Activated CD8-positive, alpha-beta T cell treated with anti-CD3 and anti-CD28 coated beads for 36 hours (primary cell): Measurements from ENCODE around the gene WEE2. TPM values are rescaled to one million over a fixed set of nuclear protein-coding genes. Genes with fewer than 3 reads are reported as not detected.

ENCODE experiments used
- ATAC-seq: fragments of 200-7000 bp; cut with Tn5 transposase; one replicate; pipeline ENCODE4 v1.10.0; 2021; ENCODE audit warnings: mild to moderate bottlenecking, moderate library complexity
- CTCF ChIA-PET: fragments of 350-600 bp; sonication (Branson Sonifier 250); formaldehyde crosslinking; loops from one replicate; lab custom pipeline; 2021; ENCODE audit warnings: antibody characterized with exemption; lab: Charles Lee
- POLR2A ChIA-PET: fragments of 350-600 bp; sonication (Branson Sonifier 250); formaldehyde crosslinking; loops from one replicate; lab custom pipeline; 2021; ENCODE audit warnings: antibody characterized with exemption; lab: Charles Lee
- DNase-seq: peaks from one replicate; pipeline ENCODE4 v3.0.0-alpha.2; 2020
- H3K27ac Mint-ChIP-seq: one replicate; pipeline ENCODE4 v1.8.0; 2021; ENCODE audit warnings: mild to moderate bottlenecking, mixed read lengths
- H3K27me3 Mint-ChIP-seq: one replicate; pipeline ENCODE4 v1.8.0; 2021; ENCODE audit warnings: mixed read lengths
- H3K36me3 Mint-ChIP-seq: one replicate; pipeline ENCODE4 v1.8.0; 2021; ENCODE audit warnings: low read depth, mixed read lengths
- H3K4me1 Mint-ChIP-seq: one replicate; pipeline ENCODE4 v1.8.0; 2021; ENCODE audit warnings: low read depth, mixed read lengths
- H3K4me3 Mint-ChIP-seq: one replicate; pipeline ENCODE4 v1.8.0; 2021; ENCODE audit warnings: mild to moderate bottlenecking, moderate library complexity, mixed read lengths
- H3K9me3 Mint-ChIP-seq: one replicate; pipeline ENCODE4 v1.8.0; 2021; ENCODE audit warnings: mixed read lengths
- CTCF ChIP-seq: fragments of 200-600 bp; IDR thresholded peaks from one replicate; pipeline ENCODE4 v1.8.0; 2022; ENCODE audit warnings: antibody characterized with exemption, mild to moderate bottlenecking
- intact Hi-C: fragments of 100-400 bp; cut with micrococcal nuclease; formaldehyde crosslinking; loops from one replicate; pipeline ENCODE4 v1.10.0; 2022
- total RNA-seq, 2 experiments: library from RNA; stranded (reverse); gene quantifications; one replicate each; pipeline ENCODE4 v1.2.3, GENCODE V29; 2021

WEE2 gene
- total RNA-seq, 2 experiments from 2014 or later, result not detected

GRCh38 chr7:141700848-141701371, 7.2 kb upstream of the WEE2 start:
- Mint-ChIP-seq H3K4me3 (peak overlapping the region; percentile 71), H3K27me3 (peaks cover 2% of the 10 kb centered on the region), H3K27ac (peak overlapping the region; percentile 49), H3K4me1 (peaks cover 50% of the 10 kb centered on the region), H3K9me3 (no peaks in the 10 kb centered on the region), H3K36me3 (peaks cover 2% of the 10 kb centered on the region)
- no peak for ATAC-seq
- ChIA-PET POLR2A (interaction anchor here (0.8 to 3.3 kb wide), 7 partner anchors 9 to 774 kb away, joined by 3 to 13 read pairs (median 3); partner anchors contain the start of gene SSBP1), CTCF (interaction anchor here (1.0 to 4.5 kb wide), 5 partner anchors 11 to 85 kb away, joined by 4 to 28 read pairs (median 6); partner anchors contain the start of gene SSBP1)
- peak; percentile 26 for DNase-seq
- TF ChIP-seq CTCF, result no peak
- intact Hi-C loops, result no loop called here

- ATAC-seq (peak; percentile 88), DNase-seq (peak; percentile 86)
- intact Hi-C loops, result no loop called here
- Mint-ChIP-seq H3K4me1 (peaks cover 47% of the 10 kb centered on the region), H3K27me3 (peaks cover 2% of the 10 kb centered on the region), H3K36me3 (peaks cover 2% of the 10 kb centered on the region), H3K9me3 (no peaks in the 10 kb centered on the region), H3K4me3 (peak overlapping the region; percentile 71), H3K27ac (peak overlapping the region; percentile 68)
- POLR2A ChIA-PET, result interaction anchor here (0.8 to 3.3 kb wide), 9 partner anchors 8 to 774 kb away, joined by 3 to 13 read pairs (median 3); partner anchors contain the start of gene SSBP1
- CTCF ChIA-PET, result interaction anchor here (1.0 to 4.5 kb wide), 5 partner anchors 11 to 84 kb away, joined by 4 to 28 read pairs (median 6); partner anchors contain the start of gene SSBP1
- TF ChIP-seq CTCF, result no peak
Measured at GRCh38 chr7:141701489-141702046, 6.6 kb upstream of the WEE2 start.

- peak; percentile 74 for ATAC-seq
- CTCF ChIA-PET, result interaction anchor here (2.1 to 4.5 kb wide), 3 partner anchors 12 to 48 kb away, joined by 6 to 28 read pairs (median 23); partner anchors contain the start of gene SSBP1
- DNase-seq, result peak; percentile 34
- peak within 1 kb of the TSS; percentile 68 for H3K27ac Mint-ChIP-seq
- peaks cover 42% of the 10 kb centered on the region for H3K4me1 Mint-ChIP-seq
- H3K36me3 Mint-ChIP-seq, result peaks cover 2% of the 10 kb centered on the region
- H3K4me3 Mint-ChIP-seq, result peak within 1 kb of the TSS; percentile 71
- peaks cover 2% of the 10 kb centered on the region for H3K27me3 Mint-ChIP-seq
- intact Hi-C loops, result no loop called here
- H3K9me3 Mint-ChIP-seq, result no peaks in the 10 kb centered on the region
- no peak for TF ChIP-seq CTCF
- POLR2A ChIA-PET, result interaction anchor here (1.4 to 3.3 kb wide), 4 partner anchors 31 to 55 kb away, joined by 3 to 13 read pairs (median 6); partner anchors contain the start of gene SSBP1
Measured at GRCh38 chr7:141702047-141702567, 6.0 kb upstream of the WEE2 start, which contains the start of gene DENND11. TSS of gene DENND11 (minus strand) at chr7:141702166. CDS start at chr7:141702153, 13 bp downstream.

GRCh38 chr7:141702892-141703291, 5.3 kb upstream of the WEE2 start:
- H3K4me1 Mint-ChIP-seq, result peaks cover 34% of the 10 kb centered on the region
- H3K36me3 Mint-ChIP-seq, result peaks cover 2% of the 10 kb centered on the region
- POLR2A ChIA-PET, result interaction anchor here (1.4 to 3.3 kb wide), 3 partner anchors 30 to 39 kb away, joined by 3 to 13 read pairs (median 7); partner anchors contain the start of gene SSBP1
- no peak overlapping the region for H3K27ac Mint-ChIP-seq
- H3K27me3 Mint-ChIP-seq, result peaks cover 2% of the 10 kb centered on the region
- intact Hi-C loops, result no loop called here
- no peak for ATAC-seq
- H3K9me3 Mint-ChIP-seq, result no peaks in the 10 kb centered on the region
- TF ChIP-seq CTCF, result no peak
- CTCF ChIA-PET, result interaction anchor here (1.2 to 4.5 kb wide), 3 partner anchors 36 to 82 kb away, joined by 4 to 28 read pairs (median 23); partner anchors contain the start of gene SSBP1
- DNase-seq, result no peak
- no peak overlapping the region for H3K4me3 Mint-ChIP-seq
